Anterior cingulate cortex (tissue), 58 donors: ENCODE data around the gene BORCS6.
"Not testable (repeated sequence)": the region's sequence is repeated elsewhere in the genome, so short reads cannot be mapped to it uniquely, and the experiment has no call there.

Source experiments
- DNase-seq, 58 donors: peaks; one replicate each; lab custom pipeline; 2025; lab: John Stamatoyannopoulos, UW

Gene BORCS6

DNA sequence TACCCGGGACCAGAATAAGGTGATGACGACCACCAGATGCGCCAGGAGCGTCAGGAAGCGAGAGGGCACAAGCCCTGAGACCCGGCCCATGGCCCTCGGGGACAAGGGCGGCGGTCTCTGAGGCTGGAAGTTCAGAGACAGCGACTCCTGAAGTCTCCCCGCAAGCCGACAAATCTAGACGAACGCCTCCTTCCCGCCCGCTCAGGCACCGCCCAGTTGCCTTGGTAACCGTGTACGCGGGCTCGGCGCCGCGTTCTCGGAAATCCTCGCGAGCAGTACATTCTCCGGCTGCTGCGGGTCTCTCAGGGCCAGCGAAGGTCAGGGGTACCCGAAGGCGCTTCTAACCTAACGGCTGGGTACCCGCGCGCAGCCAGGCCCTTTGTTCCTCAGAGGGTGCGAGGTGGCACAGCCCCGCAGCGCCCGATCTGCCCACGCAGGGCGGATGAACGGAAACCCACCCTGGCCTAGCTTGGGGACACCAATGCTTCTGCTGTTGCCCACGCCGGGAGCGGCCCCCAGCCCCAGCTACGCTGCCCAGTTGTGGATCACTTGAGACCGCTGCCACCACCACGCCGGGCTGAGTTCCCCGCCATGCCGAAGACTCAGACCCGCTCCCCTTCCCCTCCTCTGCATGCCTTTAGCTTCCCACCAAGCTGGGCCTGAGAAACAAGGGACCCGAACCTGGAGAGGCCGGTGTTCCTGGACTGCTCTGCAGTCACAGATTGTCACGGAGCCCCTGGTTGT is 13.6 kb downstream of the BORCS6 start, which contains the start of gene TMEM107:
TMEM107 (minus strand) TSS at position 184 of the 744 bp plus-strand sequence; CDS start at position 90, 94 bp downstream.
- peak in 57 of 58 donors; percentile 11 to 89 (median 69) for DNase-seq

DNA sequence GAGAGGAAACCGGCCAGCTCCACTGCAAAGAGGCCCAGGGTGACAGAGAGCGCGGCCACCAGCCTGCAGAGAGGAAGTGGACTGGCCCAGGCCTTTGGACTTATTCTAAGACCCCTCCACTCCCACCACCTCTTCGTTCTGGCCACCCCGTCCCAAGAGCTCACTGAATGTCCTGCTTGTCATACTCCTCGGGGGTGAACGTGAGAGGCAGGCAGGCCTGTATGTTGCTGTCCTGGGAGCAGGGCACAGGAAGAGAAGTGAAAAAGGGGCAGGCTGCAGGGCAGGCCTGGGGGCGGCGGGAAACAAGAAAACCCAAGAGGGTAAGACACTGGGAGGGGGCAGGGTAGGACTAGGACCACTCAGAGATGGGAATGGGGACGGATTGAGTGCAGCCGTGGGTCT is 14.2 kb downstream of the BORCS6 start:
- DNase-seq = peak in 5 of 58 donors; percentile 17 to 63 (median 48)

- no peak for DNase-seq
These were observed 16.1 kb downstream of the BORCS6 start for GRCh38 chr17:8173871-8174322.

DNA sequence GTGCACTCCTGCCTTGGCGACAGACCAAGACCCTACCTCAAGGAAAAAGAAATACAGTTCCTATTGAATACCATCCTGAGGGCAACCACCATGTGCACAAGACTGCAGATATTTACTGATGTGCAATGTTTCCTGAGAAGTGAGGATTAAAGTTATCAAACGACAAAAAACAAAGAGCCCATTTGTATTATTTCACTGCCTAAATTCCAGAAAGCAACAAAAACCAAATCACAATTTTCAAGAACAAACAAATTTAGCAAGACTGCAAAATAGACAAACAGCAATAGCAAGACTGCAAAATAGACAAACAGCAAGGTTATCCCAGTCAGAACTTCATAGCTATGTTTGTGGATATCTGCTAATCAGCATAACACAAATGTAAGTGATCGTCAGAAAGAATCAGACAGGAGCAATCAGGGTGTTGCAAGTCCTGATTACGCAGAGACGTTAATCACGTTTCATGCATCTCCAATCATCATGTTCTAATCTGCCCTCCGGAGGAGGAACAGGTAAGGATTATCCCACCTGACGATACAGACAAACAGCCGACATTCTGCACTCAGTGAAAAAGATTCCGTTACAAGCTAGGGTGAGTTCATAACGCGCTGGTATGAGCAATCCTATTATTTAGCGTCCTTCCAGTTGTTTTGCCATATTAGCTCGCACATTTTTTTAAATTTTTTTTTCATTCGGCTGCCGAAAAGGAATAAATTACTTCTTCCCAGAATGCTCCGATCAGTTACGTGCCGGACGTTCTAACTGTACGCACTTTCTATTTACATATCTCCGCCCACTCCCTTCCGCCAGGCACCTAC is 16.7 kb downstream of the BORCS6 start:
- peak in 52 of 58 donors; percentile 33 to 92 (median 77) for DNase-seq

- not testable (repeated sequence) for DNase-seq
These were observed 19.8 kb downstream of the BORCS6 start for GRCh38 chr17:8170186-8170585.

- no peak for DNase-seq
These were observed 22.5 kb downstream of the BORCS6 start for GRCh38 chr17:8167526-8167925.

DNA sequence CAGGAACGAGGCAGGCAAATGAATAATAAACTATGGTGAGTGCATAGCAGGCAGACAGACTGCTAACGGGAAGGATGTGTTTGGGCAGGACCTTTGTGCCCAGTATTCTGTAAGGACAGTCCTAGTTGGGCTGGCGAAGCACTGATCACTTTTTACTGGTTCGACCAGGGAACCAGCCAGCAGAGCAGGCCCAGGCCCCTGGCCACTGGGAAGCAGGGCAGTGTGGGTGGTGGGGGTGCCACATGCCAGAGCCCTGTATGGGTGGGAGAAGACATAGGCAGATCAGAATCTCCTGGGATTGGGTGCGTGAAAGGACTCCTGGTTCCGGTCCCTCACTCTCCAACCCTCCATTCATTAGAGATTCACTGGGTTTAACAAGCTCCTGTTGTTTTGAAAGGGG is 23.2 kb downstream of the BORCS6 start:
- DNase-seq = no peak

DNA sequence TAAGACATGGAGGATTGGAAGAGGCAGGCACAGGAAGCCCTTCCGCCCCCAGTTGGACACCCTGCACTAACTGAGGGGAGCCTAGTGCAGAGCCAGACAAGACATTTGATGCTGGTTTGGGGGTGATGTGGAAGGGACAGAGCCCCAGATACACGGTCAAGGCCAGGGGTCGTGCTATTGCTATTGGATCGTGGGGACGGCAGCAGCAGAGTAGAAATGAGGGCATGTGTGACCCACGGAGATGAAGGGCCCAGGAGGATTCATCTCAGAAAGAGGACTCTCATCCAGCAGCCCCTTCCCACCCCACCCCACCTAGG is 25.2 kb downstream of the BORCS6 start:
- no peak for DNase-seq

GRCh38 chr17:8163978-8164814 is 25.8 kb downstream of the BORCS6 start:
- peak in 48 of 58 donors; percentile 24 to 89 (median 56) for DNase-seq

- DNase-seq = peak in 14 of 58 donors; percentile 18 to 70 (median 60)
These were observed 26.7 kb downstream of the BORCS6 start for GRCh38 chr17:8162997-8163977.

DNA sequence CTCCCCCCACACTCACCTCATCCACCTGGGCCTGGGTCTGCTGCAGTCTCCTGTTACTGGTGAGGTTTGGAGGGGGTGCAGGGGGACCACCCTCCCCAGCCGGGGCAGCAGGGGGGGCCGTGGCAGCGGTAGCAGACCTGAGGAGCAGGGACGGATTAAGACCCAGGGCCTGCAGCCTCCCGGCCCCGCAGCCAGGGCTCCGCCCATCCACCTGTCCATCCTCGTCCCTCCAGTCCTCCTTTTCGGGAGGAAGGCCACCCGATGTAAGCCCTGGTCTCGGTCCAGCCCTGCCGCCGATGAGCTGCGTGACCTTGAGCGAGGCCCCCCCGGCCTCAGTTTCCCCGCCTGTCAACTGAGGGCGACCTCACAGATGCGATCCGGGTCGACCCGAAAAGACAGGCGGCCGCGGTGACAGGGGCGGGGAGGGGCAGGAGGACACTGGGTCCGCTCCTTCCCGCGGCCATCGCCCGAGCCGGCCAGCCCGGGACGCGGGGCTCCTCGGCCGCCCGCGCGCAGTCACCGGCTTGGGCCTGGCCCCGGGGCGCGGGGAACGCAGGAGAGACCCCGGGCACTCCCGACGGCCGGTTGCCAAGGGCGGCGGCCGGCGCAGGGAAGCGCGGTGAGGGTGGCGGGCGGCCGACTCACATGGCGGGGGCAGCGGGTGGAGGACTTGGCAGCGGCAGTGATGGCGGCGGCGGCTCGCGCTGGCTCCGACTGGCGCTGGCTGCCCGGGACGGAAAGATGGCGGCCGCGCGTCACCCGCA is 27.6 kb downstream of the BORCS6 start, which contains the start of gene VAMP2:
VAMP2 (minus strand) TSS at position 716 of the 764 bp plus-strand sequence; CDS start at position 647, 69 bp downstream.
- DNase-seq = peak in 52 of 58 donors; percentile 16 to 86 (median 69)

DNA sequence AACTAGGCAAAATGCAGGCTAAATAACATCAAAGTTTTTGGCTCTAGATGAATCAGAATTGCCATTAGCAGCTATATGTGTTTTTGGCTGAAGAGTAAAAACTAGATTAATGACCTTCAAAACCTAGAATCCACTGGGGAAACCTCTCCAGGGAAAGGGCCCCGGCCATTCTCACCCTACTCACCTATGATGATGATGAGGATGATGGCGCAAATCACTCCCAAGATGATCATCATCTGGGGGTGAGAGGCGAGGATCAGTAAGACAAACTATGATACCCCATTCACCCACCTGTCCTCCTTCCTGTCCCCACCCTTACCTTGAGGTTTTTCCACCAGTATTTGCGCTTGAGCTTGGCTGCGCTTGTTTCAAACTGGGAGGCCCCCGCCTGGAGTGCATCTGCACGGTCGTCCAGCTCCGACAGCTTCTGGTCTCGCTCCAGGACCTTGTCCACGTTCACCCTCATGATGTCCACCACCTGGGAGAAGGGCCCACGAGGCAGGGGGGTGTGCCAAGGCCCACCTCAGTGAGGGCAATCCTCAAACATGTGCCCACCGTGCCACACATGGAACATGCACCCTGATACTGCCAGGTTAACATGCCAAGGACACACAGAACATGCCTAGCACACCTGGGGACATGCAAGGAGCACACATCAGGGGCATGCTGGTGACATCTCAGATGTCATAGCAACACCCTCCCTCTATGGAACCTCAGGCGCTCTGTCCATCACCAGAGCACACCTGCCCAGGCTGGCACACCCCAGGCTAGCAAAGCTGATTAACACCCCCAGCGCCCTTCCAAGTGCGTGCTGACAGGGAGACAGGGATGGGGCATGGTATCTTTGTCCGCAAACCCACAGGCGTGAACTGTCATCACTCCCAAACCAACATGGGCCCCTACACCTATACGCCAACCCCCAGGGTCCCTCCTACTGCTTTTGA is 28.4 kb downstream of the BORCS6 start:
- no peak for DNase-seq

DNA sequence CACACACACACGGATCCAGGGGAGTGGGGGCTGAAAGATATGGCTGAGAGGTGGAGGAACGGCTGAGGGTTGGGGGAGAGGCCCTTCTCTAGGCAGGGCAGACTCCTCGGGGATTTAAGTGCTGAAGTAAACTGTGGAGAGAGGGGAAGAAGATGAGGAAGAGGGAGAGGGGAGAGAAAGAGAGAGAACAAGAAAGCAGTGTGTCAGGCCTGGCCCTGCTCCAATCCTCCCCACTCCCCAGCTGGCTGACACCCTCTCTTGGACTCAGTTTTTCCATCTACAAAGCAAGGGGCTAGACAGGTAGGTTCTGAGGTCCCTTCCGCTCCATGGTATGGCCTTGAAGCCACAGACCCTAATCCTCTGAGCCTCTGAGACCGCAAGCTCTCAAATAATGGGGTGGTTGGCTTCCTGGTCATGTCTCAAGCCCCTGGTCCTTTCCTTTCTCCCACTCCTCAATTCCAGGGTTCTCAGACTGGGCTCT is 29.2 kb downstream of the BORCS6 start:
- no peak for DNase-seq

GRCh38 chr17:8160224-8160577 is 29.8 kb downstream of the BORCS6 start:
- no peak for DNase-seq

- no peak for DNase-seq
These were observed 30.3 kb downstream of the BORCS6 start for GRCh38 chr17:8159459-8160223.

DNA sequence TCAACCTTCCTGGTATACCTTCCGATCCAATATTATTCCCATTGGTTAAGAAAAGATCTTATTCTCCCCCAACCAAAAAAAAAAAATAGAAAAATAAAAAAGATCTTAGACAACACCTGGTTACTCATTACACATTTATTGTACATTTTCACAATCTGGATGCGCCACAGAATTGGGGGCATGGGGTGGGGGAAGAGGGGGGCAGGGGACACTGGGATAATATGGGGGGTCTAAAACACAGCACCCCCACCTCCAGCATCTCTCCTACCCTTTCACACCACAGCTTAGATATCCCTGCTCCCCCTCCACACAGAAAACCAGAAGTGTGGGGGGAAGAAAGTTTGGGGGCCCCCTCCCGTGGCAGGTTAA is 31.0 kb downstream of the BORCS6 start:
- DNase-seq = no peak
